ENCODE measurements around the gene MEIS2. TPM values are rescaled to one million over a fixed set of nuclear protein-coding genes. Genes with fewer than 3 reads are reported as not detected.

MEIS2 gene
- total and polyA plus RNA-seq, 2 donors (not counting 3 experiments of a cell fraction or from before 2014, with no cell fraction given) = 22.5 to 26.2 TPM

- Histone ChIP-seq H2AFZ (ENCODE audit: low read depth, low read length) (no peak overlapping the region), H3K4me2 (ENCODE audit: insufficient read depth, low read length) (no peak overlapping the region), H3K4me3 (replicated peaks in 1 of 3; ENCODE audit: insufficient read depth in 1 of 3, low read depth in 1 of 3, low read length in 3 of 3) (no peak overlapping the region), H3K36me3 (ENCODE audit: control insufficient read depth in 2 of 2, extremely low read depth in 1 of 2, insufficient read depth in 2 of 2, low read length in 2 of 2) (no peaks in the 10 kb centered on the region), H4K20me1 (replicated peaks; ENCODE audit: control insufficient read depth, extremely low read depth, insufficient read depth, low read length) (no peaks in the 10 kb centered on the region), H3K79me2 (ENCODE audit: control insufficient read depth, insufficient read depth, low read length) (no peaks in the 10 kb centered on the region), H3K27ac (ENCODE audit: insufficient read depth, low read depth, low read length) (no peak overlapping the region), H3K9ac (replicated peaks; ENCODE audit: extremely low read depth, insufficient read depth, low read length) (no peak overlapping the region), H3K27me3 (ENCODE audit: control insufficient read depth in 2 of 2, insufficient read depth in 2 of 2, low read length in 2 of 2) (no peaks in the 10 kb centered on the region), H3K9me1 (replicated peaks; ENCODE audit: control insufficient read depth, extremely low read depth, insufficient read depth, low read length) (peaks cover under 1% of the 10 kb centered on the region), H3K4me1 (ENCODE audit: control insufficient read depth, extremely low read depth, insufficient read depth, low read length) (no peaks in the 10 kb centered on the region), H3K9me3 (replicated peaks; ENCODE audit: control insufficient read depth, insufficient read depth, low read length) (no peaks in the 10 kb centered on the region)
- CTCF ChIA-PET = interaction anchor here (0.8 kb wide), 1 partner anchor 17 kb away, joined by 3 read pairs; no protein-coding TSS in a partner anchor
- POLR2A ChIA-PET = no interaction called here
- dilution Hi-C loops (cut with MboI; ENCODE audit: extremely low pct_ligation_motif_present, low sequenced_read_pairs) = no loop called here
- no TSS peak for BruUV-seq (replicated peaks)
- no peak for FAIRE-seq
- TF ChIP-seq MAX (IDR thresholded peaks at IDR 0.05; ENCODE audit: insufficient read depth, insufficient read length) (no peak), EZH2 (IDR thresholded peaks at IDR 0.05; ENCODE audit: borderline replicate concordance, low read depth, low read length, severe bottlenecking) (no peak), FOS (IDR thresholded peaks at IDR 0.05; ENCODE audit: borderline replicate concordance, insufficient read depth, low read length) (no peak), GATA2 (IDR thresholded peaks at IDR 0.05; ENCODE audit: insufficient read depth, insufficient read length, low read depth, low read length) (no peak), MYC (IDR thresholded peaks at IDR 0.05; ENCODE audit: low read depth, low read length) (no peak), POLR2A (IDR thresholded peaks at IDR 0.05; ENCODE audit: low read depth, low read length) (no peak), CTCF (IDR thresholded peaks at IDR 0.05; ENCODE audit: extremely low read depth in 1 of 2, insufficient read depth in 1 of 2, low read depth in 1 of 2, low read length in 2 of 2) (no peak), POLR2AphosphoS5 (IDR thresholded peaks at IDR 0.05; ENCODE audit: insufficient read depth, low read depth, low read length) (no peak), JUN (IDR thresholded peaks at IDR 0.05; ENCODE audit: borderline replicate concordance, insufficient read depth, insufficient read length, low read depth) (no peak)
- intact Hi-C loops (cut with micrococcal nuclease) = no loop called here
- DNase-seq (ENCODE audit: low read depth, low spot score) = peak; percentile 55
Measured at GRCh38 chr15:36964626-36965025, 135.7 kb downstream of the MEIS2 start.
